Fibroblast of skin of scalp (primary cell): ENCODE results near the gene ACADVL. TPM values are rescaled to one million over a fixed set of nuclear protein-coding genes. Genes with fewer than 3 reads are reported as not detected.
"Not testable (repeated sequence)": the region's sequence is repeated elsewhere in the genome, so short reads cannot be mapped to it uniquely, and the experiment has no call there.

Source experiments
- DNase-seq: peaks from one replicate; pipeline ENCODE4 v3.0.0-alpha.2; 2013
- polyA plus RNA-seq, 2 experiments: library from polyadenylated mRNA; unstranded; fragments of 120-200 nt; gene quantifications; one replicate each; pipeline ENCODE4 v1.2.1, GENCODE V29; 2013; ENCODE audit not compliant: insufficient read length in 2 of 2

Gene ACADVL
- 303 TPM for polyA plus RNA-seq (2013, experiment 1 of 2; ENCODE audit: insufficient read length)
- polyA plus RNA-seq (2013, experiment 2 of 2; ENCODE audit: insufficient read length), result 263 TPM

DNA sequence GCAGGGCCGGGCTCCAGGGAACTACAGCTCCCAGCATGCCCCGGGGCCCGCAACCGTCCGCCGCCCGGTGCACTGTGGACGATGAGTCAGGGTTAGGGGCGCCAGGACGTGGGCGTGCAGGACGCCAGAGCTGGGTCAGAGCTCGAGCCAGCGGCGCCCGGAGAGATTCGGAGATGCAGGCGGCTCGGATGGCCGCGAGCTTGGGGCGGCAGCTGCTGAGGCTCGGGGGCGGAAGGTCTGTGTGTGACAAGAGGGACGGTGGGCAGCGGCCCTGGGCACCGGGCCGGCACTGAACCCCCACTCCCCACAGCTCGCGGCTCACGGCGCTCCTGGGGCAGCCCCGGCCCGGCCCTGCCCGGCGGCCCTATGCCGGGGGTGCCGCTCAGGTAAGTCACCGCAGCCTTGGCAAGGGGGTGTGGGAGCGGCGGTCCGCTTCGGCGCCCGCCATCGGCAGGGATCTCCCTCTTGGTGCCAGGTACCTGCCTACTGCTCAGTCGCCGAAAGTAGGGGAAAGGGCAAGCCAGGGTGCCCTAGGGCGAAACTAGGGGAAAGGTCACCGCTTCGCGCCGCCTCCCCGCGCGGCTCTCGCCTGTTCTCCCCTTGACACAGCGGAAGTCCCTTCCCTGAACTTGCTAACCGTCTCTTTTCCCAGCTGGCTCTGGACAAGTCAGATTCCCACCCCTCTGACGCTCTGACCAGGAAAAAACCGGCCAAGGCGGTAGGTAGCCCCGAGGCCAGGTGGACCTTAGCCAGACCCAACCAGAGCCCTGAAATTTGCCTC lies at the start of gene ACADVL, which contains the start of gene DLG4:
TSS of gene ACADVL (plus strand) at position 127 of the 781 bp plus-strand sequence. CDS start at position 174, 47 bp downstream.
TSS of gene DLG4 (minus strand) at position 25 of the 781 bp plus-strand sequence.
- DNase-seq, result peak; percentile 86

DNA sequence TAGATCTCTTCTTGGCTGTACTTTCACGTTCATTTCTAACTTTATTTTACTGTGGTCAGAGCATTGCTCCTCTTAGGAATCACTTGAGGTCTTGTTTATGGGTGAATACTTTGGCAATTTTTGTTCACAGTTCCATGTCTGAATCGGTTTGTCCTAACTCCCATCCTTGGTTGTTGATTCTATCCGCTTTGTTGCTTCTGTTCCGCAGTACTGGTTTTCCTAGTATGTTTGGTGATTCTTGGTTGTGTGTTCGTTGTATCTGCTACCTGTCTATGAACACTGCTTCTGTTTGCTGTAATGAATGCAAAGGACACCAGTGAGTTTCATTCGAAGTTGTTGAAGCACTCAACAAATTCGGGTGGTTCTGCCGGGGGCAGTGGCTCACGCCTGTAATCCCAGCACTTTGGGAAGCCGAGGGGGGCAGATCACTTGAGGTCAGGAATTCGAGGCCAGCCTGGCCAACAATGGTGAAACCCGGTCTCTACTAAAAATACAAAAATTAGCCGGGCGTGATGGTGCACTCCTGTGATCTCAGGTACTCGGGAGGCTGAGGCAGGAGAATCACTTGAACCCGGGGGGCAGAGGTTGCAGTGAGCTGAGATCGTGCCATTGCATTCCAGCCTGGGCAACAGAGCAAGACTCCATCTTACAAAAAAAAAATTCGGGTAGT lies 47.1 kb upstream of the ACADVL start:
- DNase-seq, result not testable (repeated sequence)

DNA sequence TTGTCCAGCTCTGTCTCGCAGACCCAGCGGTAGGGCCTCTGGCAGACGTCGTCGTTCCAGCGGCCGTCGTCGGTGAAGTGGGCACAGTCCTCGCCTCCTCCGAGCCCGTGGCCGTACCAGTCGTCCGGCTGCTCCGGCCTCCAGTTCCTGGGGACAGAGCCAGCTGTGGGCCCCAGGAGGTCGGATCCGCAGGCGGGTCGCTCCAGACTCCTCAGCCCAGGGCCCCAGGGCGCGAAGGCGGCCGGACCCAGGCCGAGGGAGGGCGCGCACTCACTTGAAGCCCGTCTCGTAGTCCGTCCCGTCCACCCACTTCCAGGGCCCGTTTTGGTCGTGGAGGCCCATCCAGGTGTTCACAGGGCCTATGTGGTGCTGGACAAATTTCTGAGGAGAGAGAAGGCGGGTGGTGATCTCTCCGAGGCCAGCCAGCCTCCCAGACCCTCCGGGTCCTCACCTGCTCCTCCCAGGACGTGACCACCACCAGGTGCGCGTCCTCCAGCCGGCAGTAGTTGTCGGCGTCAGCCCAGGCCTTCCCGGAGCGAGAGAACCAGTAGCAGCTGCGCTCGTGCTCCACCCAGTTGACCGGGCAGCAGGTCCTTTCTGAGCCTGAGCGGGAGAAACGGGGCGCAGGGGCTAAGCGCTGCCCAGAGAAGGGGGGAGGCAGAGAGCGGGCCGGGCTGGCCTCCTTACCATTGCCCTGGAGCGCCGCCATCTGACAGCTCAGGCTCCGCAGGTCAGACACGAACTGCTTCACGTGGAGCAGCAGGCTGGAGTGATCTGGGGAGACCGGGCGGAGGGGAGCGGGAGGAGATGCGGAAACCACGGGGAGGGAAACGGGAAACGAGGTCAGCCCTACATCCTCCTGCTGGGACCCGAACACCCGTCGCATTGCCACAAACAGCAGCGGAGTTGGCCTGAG lies 45.8 kb upstream of the ACADVL start:
- DNase-seq, result peak; percentile 8

DNA sequence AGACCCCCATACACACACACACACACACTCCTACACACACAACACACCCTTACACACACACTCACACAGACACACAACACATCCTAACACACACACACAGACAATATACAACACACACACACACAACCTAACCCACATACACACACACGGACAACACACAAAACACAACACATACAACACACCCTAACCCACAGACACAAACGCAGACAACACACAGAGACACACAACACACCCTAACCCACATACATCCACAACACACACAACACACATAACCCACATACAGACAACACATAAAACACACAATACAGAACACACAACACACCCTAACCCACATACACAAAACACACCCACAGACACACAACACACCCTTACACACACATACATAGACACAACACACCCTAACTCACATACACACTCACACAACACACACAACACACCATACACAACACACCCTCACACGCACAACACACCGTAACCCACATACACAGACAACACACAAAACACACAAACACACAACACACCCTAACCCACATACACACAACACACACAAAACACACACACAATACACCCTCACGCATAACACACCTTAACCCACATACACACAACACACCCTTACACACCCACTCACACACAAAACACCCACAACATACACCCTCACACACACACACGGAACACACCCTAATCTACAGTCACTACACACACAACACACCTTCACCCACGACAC lies 45.0 kb upstream of the ACADVL start:
- no peak for DNase-seq

DNA sequence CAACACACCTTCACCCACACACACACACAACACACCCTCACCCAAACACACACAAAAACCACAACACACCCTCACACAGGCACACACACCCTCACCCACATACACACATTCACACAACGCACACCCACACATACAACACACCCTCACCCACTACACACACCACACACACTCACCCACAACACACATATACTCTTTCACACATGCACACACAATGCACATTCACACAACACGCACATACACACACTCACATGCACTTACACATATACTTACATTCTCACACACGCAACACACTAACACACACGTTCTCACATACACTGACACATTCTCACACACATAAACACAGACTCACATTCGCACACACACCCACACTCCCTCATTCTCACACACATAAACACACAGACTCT lies 44.4 kb upstream of the ACADVL start:
- DNase-seq, result no peak

DNA sequence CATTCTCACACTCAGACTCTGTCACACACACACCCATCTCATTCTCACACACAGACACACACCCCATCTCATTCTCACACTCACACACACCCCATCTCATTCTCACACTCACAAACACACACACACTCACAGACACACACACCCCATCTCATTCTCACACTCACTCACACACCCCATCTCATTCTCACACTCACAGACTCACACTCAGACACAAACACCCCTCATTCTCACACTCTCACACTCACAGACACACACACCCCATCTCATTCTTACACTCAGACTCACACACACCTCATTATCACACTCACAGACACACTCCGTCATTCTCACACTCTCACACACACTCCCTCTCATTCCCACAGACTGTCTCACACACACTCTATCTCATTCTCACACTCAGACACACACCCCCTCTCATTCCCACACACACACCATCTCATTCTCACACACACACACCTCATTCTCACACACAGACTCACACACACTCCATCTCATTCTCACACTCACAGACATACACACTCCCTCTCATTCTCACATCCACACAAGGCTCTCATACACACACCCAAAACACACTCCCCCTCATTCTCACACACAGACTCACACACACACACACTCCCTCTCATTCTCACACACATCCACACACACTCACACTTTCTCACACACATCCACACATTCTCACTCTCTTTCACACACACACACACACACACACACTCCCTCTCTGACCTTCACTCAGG lies 43.5 kb upstream of the ACADVL start:
- DNase-seq, result no peak

DNA sequence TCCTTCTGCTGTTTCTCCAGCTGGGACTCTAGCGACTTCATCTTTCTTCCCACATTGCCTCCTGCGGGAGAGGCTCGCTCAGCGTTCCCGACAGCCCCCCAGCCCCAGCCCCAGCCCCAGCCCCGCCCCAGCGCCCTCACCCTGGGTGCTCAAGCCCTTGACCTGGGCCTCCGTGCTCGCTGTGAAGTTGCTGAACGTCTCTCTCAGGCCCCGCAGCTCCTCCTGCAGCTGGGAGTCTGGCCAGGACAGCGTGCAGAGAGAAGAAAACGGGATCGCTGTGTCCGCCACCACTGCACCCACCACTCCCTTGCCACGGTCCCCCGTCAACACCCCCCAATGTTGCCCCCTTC lies 42.9 kb upstream of the ACADVL start:
- DNase-seq, result no peak

DNA sequence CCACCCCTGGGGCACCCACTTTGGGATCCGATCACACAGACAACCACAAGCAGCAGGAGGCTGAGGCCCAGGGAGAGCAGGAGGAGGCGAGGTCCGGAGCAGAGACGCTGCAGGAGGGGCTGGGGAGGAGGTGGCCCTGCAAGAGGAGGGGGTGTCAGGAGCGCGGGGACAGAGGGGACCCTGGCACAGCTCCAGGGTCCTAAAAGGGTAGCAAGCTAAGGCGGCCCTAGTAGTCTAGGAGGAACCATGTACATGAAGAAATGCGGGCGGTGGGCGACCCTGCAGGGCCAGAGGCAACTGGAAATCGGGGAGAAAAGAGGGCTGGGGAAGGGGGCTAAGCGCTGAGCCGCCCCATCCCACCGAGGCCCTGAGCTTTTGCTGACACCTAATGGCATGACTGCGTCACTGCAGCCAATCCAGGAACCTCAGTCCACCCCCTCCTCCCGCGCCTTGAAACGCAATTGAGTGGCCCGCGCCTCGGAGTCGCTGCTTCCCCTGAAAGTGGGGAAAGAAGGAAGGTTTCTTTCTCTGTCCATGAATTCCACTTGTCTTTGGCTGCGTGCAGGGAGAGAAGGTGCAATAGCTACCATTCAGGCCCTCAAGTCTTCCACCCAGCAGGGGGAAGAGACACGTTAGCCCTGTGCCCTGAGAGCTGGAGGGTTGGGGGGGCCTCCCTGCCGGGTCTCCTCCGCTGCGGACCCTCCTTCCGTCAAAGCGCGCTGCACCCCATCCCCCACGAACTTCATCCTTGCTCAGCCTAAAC lies 42.4 kb upstream of the ACADVL start:
- peak; percentile 68 for DNase-seq

DNA sequence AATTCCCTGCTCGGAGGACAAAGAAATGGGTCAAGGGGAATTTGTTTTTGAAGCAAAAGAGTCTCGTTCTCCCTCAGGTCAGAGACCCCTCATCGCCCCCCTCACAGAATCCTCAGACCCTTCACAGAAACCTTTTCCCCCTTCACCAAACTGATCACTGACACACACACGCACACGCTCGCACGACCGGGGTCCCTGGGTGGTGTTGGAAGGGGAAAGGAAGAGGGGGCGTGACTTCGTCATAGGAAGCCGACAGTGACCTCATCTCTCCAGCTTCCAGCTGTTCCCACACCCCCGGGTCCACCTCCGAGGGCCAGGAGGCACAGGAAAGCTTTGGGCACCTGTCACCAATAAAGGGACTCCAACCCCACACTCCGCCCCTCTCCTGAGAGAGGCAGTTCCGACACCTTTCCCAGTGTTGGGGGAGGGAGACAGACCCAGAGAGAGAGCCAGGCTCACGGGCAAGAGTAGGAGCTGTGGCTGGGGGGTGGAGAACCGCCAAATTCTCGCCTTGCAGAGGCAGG lies 41.7 kb upstream of the ACADVL start:
- peak; percentile 26 for DNase-seq

DNA sequence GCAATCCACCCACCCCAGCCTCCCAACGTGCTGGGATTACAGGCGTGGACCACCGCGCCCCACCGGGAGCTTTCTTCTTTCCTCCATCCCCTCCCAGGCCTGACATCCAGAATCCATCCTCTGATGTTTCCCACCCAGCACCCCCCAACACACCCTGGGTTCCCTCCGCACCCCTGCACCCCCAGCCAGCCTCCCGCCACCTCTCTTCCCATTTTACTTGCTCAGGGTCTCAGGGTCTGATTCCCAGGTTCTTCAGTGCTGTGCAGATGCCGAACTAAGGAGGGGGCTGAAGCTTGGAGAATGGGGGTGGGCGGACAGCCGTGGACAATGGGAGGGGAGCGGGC lies 40.8 kb upstream of the ACADVL start:
- no peak for DNase-seq

DNA sequence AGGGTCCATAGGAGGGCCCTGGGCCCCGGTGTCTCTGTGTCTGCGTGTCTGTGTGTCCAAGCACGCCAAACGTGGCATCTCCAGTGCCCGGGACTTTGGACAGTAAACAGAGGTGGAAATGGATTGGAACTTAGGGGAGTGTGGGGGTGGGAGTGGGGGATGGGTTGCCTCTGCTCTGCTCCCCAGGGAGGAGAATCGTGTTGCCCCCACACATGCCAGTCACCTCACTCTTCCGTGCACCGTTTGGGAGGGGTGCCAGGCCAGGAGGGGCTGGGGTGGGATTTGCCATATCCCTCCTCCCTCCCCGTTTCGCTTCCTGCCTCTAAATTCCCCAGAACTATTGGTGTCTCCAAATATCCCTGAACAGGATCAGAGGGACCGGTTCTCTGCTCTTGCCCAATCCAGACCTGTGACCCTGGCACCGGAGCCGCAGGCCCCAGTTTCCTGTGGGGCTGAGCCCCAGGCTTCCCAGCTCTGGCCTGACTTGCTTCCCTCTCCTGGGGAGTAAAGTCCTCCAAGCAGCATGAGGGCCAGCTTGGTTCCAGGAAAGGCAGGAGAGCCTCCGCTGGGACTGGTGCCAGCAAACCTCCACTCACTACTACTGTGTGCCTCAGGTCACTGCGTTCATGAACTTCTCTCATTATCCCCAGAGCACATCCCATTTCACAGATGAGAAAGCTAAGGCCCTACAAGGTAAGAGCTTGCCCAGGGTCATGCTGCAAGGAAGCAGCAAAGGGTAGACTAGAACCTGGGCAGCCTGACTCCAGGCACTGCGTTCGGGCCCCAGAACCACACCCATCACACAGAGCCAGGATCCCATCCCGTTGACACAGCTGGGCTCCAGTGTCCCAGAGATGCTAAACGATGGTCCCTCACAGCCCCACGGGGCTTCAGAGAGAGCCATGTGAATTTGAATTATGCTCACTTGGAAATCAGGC lies 40.2 kb upstream of the ACADVL start, which contains the start of gene ASGR1:
TSS of gene ASGR1 (minus strand) at position 54 of the 938 bp plus-strand sequence. CDS start 807 bp downstream, outside the sequence.
- no peak for DNase-seq

DNA sequence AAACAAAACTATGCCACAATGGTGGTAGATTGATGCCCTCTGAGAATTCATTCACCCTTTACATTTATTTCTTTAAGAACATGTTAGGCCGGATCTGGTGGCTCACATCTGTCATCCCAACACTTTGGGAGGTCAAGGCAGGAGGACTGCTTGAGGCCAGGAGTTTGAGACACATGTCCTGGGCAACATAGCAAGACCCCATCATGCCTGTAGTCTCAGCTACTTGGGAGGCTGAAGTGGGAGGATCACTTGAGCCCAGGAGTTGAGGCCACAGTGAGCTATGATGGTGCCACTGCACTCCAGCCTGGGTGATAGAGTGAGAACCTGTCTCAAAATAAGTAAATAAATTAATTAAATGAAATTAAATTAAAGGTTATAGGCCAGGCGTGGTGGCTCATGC lies 37.6 kb upstream of the ACADVL start:
- not testable (repeated sequence) for DNase-seq

DNA sequence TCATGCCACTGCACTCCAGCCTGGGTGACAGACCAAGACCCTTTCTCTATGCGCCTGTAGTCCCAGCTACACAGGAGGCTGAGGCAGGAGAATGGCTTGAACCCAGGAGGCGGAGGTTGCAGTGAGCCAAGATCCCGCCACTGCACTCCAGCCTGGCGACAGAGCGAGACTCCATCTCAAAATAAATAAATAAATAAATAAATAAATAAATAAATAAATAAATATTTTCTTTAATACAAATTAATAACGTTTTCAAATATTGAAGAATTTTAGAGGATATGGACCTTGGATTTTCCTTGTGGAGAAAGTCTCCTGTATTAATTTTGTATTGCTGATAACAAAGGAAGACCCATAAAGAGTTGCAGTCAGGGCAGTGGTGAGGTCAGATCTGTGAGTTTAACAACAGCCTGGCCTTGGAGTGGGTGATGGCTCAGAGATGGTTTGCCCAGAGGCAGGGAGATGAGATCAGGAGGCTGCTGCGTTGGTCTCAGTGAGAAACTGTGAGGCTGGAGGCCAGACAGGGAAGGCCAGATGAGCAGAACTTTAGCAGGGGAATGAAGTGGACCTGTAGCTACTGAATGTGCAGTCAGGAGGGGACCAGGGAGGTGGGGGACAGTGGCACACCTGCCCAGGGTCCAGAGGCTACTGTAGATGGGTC lies 36.2 kb upstream of the ACADVL start:
- no peak for DNase-seq

DNA sequence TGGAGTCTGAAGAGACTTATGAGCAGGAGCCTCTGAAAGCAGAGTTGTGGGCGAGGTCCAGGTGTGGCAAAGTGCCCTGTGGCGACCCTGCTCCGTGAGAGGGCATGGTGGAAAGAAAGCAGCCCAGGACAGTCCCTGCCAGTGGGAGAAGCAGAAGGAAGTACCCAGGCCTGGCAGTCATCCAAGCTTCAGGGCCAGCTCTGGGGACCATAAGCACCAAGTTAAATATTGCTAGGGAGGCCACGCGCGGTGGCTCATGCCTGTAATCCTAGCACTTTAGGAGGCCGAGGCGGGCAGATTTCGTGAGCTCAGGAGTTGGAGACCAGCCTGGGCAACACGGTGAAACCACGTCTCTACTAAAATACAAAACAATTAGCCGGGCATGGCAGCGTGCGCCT lies 35.6 kb upstream of the ACADVL start:
- no peak for DNase-seq

DNA sequence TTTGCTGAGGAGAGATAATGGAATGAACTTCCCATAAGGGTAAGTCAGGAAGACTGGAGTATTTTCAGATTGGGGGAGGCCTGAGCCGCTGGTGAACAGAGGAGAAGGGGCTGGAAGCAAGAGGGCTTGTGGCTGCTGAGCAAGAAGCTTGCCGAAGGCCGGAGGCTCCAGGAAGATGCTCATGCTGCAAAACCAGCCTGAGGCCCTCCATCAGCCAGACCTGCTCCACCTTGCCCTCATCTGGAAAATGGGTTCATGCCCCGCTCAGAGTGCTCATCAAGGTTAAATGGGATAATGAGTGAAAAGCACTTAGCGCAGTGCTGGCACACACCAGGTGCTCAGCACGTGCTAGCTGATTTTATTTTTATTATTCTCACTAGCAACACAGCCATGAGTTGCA lies 35.1 kb upstream of the ACADVL start:
- no peak for DNase-seq

DNA sequence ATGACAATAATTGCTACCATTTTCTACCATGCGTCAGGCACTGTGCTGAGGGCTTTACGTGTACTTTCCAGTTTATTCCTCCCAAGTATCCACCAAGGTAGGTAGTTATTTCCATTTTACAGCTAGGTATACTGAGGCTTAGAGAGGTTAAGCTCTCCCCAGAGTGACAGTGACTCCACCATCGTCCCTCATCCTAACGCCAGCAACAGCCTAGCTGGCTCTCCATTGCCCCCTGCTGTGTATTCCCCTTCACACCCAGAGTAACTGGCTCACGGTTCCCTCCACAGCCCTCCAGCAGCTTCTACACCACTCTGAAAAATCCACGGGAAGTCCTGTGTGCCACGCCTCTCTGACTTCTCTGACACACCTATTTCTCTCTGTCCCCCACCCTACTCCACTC lies 33.5 kb upstream of the ACADVL start:
- DNase-seq, result peak; percentile 10

DNA sequence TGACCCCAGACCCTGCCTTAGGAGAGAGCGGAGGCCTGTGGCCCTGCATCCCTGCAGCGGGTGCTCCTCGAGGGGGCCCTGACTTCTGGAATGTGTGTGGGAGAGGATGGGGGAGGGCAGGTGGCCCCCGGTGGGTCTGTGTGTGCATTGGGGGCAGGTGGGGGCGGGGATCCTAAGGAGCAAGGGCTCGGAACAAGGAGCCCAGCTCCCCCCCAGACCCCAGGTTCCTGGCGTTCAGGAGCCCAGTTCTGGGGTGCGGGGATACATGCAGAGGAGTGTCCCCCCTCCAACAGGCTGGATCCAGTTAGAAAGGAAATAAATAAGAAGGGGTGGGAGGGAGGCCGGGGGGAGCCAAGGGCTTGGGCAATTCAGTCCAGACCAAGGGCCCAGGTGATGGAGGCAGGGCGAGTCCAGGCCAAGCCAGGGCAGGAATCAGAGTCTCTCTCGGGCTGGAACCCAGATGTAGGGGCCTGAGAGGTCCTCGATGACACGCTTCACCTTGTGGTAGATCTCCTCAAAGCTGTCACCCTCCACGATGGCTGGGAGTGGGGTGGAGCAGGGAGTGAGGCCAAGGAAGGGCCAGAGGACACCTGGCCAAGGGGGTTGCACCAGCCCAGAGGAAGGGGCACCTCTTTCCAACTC lies 29.3 kb upstream of the ACADVL start:
- DNase-seq, result no peak

DNA sequence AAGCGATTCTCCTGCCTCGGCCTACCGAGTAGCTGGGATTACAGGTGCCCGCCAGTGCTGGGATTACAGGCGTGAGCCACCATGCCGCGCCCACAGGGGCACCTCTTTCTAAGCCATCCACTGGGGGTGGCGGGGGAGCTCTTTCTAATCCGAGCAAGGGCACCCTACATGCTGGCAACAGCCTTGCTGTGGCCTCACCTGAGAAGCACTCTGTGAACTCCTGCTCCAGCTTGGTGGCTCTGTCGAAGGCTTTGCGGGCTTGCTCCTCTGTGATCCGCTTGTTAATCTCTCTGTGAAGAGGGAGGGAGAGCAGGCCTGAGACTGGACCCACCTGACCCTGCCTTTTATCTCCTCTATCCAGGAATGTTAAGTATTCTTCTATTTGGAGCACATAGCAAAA lies 28.7 kb upstream of the ACADVL start:
- DNase-seq, result no peak
